NCI-H82 treated with DMSO at 0.1 percent for 48 hours (cell line): ENCODE measurements around the gene EPHA8.

ENCODE experiments used
- DNase-seq: peaks from one replicate; lab custom pipeline; 2025; ENCODE audit not compliant: unreplicated experiment; lab: John Stamatoyannopoulos, UW

EPHA8 gene

DNA sequence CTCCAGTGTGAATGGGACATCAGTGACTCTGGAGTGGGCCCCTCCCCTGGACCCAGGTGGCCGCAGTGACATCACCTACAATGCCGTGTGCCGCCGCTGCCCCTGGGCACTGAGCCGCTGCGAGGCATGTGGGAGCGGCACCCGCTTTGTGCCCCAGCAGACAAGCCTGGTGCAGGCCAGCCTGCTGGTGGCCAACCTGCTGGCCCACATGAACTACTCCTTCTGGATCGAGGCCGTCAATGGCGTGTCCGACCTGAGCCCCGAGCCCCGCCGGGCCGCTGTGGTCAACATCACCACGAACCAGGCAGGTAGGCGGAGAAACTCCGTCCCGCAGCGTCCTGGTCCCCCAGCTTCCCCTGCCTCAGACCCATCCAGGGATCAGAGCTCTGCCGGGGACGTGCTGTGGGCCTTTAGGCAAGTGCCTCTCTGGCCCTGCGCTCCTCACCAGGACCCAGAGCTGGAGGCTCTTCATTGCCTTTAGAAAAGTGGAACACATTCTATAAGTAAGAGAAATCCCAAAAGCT is 25.7 kb downstream of the EPHA8 start:
- no peak for DNase-seq

DNA sequence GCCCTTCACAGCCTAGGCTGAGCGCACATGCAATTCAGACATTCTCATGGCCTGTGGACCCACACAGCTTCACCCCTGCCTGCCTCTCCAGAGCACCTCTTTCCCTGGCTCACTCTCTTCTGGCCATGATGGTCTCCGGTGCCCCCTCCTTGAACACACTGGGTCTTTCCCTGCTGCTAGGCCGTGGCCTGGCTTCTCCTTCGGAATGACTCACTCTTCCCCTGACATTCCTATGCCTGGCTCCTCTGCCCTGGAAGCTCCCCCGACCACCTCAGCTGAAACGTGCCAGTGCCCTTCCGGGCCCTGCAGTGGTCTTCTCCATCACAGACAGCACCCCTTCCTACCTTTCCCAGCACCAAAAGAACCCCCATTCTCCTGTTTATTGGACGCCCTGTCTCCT is 28.3 kb downstream of the EPHA8 start:
- no peak for DNase-seq

DNA sequence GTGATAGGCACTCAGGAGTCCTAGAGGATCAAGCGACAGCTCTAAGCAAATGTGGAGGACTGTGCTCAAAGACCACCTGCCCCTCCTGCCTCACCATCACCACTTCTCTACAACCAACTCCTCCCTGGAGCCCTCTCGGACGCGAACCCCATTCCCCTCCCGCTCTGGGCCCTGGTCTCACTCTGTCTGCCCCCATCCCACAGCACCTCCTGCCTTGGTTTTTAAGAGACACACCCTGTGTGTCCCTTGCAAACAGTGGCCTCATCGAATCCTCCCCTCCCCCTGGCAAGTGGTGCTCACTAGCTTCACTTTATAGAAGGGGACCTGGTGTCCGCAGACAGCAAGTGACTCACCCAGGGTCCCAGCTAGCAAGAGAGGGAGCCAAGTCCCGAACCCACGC is 28.8 kb downstream of the EPHA8 start:
- no peak for DNase-seq

DNA sequence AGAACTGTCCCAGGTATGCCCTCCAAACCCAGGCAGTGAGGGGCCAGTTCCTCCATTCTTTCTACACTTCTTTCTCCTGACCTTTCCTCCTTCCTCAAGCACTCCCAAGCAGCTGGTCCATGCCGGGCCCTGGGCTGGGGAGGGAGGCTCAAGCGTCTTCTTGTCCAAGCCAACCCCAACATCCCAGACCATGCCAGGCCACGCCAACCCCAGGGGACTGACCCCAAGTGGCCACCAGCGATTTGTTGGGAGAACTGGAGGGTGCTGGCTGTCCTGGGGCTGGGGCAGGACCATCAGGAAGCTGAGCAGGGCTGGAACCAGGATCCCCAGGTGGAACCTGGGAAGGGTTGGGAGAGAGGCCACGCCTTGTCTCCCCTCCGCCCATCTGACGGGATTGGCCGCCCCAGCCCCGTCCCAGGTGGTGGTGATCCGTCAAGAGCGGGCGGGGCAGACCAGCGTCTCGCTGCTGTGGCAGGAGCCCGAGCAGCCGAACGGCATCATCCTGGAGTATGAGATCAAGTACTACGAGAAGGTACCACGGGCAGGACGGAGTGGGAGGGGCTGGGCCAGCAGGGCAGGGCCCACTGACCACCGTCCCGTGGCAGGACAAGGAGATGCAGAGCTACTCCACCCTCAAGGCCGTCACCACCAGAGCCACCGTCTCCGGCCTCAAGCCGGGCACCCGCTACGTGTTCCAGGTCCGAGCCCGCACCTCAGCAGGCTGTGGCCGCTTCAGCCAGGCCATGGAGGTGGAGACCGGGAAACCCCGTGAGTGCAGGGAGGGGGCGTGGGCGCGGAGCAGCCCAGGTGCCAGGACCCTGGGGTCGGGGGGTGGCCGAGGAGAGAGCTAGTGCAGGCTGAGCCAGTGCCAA is 29.9 kb downstream of the EPHA8 start:
- DNase-seq: no peak

DNA sequence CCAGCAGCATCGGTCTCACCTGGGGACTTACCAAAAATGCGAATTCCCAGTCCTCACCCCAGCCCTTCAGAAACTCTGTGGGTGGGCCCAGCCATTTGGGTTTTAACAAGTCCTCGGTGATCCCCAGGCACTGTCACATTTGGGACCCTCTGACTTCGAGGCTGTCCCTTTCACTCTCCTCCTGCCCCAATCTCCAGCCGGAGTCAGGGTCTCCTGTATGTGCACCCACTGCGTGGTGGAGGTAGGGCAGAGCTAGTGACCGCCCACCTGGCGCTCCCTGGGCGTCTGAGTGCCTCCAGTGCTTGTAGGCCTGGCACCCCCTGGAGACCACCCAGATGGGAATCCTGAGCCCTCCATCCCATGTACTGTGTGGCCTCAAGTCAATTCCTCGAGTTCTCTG is 31.1 kb downstream of the EPHA8 start:
- no peak for DNase-seq

DNA sequence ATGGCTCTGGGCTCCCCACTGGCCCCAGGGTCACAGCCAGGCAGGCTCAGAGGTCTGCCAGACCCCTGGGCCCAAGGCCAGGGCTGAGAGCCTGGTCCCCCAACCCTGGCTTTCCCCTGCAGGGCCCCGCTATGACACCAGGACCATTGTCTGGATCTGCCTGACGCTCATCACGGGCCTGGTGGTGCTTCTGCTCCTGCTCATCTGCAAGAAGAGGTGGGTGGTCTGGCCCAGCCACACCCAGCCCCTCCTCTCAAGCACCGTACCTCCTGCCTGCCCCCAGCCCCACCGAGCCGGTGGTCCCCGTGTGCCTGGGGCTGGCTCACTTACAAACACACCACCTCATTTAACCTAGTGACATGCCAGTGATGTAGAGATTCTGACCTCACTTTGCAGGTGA is 31.8 kb downstream of the EPHA8 start:
- no peak for DNase-seq

DNA sequence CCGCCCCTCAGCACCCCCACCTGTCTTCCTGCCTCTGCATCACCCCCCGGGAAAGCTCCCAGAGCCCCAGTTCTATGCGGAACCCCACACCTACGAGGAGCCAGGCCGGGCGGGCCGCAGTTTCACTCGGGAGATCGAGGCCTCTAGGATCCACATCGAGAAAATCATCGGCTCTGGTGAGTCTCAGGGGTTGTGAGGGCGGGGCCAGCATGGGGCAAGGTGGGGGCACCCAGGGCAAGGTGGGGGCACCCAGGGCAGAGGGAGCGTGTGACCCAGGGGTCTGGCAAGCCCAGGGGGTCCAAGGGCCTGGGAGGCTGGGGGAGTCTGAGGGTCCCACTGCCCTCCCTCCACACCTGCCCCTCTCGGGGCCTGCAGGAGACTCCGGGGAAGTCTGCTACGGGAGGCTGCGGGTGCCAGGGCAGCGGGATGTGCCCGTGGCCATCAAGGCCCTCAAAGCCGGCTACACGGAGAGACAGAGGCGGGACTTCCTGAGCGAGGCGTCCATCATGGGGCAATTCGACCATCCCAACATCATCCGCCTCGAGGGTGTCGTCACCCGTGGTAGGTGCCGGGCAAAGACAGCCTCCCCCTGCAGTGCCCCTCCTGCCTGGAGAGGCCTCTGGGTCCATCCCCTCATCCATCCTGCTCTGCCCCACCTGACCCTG is 34.1 kb downstream of the EPHA8 start:
- no peak for DNase-seq

DNA sequence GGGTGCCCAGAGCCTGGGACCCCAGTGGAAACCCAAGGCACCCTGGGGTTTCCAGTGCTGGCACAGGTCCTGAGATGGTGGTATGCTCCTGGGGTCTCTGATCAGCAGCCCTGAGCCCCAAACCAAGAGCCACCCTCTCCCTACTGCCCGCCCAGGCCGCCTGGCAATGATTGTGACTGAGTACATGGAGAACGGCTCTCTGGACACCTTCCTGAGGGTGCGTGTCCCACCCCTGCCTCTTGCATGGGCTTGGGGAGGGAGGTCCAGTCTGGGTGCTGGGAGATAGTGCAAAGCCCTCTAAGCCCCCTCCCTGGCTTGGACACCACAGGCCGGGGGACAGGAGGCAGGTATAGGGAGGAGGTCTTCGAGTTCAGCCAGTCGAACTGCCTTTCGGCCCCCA is 34.7 kb downstream of the EPHA8 start:
- no peak for DNase-seq

DNA sequence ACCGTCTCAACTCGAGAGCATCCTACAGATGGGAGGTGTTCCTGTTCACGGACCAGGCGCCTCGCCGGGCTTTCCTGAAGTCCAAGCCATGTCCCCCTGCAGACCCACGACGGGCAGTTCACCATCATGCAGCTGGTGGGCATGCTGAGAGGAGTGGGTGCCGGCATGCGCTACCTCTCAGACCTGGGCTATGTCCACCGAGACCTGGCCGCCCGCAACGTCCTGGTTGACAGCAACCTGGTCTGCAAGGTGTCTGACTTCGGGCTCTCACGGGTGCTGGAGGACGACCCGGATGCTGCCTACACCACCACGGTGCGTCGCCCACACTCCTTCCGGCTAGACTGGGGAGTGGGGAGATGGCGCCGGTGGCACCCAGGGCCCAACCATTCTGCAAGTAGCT is 35.4 kb downstream of the EPHA8 start:
- no peak for DNase-seq

DNA sequence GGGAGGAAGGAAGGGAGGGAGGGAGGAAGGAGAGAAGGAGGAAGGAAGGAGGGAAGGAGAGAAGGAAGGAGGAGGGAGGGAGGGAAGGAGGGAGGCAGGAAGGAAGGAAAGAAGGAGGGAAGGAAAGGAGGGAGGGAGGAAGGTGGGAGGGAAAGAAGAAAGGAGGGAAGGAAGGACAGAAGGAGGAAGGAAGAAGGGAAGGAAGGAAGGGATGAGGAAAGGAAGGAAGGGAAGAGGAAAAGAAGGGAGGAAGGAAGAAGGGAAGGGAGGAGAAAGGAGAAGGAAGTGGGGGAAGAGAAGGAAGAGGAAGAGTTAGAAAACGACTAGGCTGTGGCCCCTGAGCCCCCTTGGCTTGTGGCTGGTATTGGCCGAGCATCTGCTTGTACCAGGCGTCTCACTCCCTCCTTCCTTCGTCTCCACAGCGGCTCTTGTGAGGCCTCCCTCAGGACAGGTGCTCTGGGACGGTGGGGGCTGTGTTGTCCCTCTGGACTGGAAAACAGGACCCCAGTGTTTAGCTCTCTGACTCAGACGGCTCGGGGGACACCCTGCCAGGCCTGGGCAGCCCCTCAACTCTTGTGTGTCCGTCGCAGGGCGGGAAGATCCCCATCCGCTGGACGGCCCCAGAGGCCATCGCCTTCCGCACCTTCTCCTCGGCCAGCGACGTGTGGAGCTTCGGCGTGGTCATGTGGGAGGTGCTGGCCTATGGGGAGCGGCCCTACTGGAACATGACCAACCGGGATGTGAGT is 37.0 kb downstream of the EPHA8 start:
- DNase-seq: no peak

DNA sequence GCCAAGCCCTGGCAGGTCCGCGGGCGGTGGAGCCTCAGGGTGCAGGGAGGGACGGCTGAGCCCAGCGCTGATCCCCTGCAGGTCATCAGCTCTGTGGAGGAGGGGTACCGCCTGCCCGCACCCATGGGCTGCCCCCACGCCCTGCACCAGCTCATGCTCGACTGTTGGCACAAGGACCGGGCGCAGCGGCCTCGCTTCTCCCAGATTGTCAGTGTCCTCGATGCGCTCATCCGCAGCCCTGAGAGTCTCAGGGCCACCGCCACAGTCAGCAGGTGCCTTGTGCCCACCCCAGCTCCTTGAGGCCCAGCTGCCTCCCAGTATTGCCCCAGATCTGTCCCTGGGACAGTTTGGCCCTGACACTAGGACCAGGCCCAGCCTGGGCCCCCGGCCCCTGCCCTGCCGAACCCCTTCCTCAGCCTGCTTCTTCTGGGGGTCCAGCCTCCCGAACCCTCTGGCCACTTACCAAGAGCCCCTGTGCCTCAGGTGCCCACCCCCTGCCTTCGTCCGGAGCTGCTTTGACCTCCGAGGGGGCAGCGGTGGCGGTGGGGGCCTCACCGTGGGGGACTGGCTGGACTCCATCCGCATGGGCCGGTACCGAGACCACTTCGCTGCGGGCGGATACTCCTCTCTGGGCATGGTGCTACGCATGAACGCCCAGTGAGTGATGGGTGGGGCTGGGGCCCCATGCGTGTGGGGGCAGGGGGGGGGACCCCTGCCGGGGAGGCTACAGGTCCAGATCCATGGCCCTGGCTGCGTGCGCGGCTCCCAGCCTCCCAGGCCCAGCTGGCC is 37.7 kb downstream of the EPHA8 start:
- no peak for DNase-seq

DNA sequence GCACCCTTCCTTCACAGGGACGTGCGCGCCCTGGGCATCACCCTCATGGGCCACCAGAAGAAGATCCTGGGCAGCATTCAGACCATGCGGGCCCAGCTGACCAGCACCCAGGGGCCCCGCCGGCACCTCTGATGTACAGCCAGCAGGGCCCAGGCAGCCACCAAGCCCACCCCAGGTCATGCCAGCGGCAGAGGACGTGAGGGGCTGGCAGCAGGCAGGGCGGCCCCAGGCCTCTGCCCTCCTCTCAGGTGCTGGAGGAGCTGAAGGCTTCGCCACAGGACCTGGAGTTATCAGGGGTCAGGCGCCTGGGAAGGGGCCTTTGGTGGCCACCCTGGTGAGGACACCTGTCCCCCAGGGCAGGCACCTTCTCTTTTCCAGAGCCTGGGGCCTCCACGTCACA is 38.3 kb downstream of the EPHA8 start:
- no peak for DNase-seq

DNA sequence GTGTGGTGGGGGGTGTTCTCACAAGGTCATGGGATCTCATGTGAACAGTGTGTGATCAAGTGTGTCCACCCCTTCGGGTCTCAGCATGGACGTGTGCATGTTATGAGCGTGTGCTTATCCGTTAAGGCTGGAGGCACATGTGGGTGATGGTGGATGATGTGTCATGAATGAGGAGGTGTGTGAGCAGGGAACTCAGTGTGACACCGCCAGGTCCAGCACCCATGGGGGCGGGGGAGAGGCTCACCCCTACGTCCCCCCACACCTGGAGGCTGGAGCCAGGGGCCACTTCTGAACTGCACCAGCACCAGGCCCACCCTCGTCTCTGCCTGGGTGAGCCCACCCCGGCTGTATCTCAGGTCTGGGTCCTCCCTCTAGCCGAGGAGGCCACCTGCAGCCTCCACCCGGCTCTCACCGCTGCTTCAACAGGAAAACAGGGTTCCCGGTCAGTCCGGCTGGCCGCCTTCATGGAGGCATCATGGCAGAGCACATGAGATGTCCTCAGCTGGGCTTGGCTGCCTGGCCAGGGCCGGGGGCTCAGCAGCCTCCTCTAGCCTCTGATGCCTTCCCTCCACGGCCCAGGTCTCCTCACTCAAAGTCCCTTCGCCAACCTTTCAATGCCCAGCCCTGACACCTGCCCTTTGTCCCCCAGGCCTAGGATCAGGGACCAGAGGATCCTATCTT is 38.9 kb downstream of the EPHA8 start:
- no peak for DNase-seq

DNA sequence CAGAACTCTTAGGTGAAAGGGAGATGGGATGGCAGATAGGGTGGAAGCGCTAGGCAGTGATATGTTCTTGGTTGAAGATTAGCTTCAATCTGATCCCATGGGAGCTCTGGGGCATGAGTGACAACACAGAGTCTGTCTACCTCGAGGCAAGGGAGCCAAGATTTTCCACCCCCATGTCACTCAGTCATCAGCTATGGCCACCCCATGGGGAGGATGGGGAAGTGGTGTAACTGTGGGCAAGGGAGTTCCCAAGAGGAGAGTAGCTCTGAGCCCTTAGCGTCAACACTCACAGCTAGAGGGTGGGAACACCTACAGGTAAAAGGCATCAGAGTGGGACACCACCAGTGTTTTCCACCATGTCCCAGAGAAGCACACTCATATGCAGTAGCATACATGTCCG is 42.9 kb downstream of the EPHA8 start:
- peak; percentile 72 for DNase-seq

DNA sequence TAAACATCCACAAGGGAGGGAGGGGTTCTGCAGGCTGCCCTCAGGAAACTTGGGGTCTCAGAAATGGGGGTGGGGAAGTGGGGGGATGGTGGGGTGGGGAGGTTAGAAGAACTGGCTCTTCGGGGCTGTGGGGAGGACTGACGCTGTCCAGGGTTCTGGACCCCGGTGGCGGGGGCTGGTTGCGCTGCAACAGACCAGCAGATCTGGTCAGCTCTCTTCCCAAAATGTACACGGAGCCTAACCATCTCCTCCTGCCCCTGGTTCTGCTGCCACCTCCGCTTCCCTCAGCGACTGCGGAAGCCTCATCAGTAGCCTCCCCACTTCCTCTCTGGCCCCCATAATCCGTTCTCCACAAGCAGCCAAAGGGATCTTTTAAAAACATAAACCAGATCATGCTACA is 43.9 kb downstream of the EPHA8 start:
- DNase-seq: no peak

DNA sequence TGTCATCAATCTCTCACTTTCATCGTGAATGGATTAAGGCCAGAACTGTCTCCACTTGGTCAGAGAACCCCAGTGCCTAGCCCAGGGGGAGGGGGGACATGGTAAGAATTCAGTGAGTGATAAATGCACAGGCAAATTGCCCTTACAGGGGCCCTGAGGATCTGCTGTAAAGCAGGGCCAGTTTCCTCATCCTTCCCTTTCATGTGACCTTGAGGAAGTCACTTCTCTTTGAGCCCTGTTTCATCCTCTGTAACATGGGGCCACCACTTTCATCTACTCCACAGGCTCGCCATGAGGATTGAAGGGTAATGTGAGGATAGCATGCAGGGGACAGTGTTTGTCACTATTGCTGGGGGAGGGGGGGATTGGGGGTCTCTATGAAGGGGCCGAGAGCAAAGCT is 45.1 kb downstream of the EPHA8 start:
- no peak for DNase-seq

DNA sequence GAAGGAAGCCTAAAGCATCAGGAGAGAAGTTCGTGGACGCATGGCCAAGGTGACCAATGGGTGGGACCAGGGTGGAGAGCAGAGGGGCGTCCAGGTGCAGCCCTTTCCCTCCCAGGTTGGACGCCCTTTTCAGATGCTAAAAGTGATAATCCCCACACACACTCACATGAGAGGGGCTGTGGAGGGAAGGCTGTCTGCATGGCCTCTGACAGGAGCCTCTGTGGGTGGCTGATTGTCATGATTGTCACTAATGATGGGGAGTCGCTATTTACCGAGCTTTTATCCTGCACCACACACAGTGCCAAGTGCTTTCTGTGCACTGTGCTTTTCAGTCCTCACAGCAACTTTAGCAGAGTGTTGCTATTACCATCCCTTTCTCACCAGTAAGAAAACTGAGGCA is 46.0 kb downstream of the EPHA8 start:
- DNase-seq: no peak

DNA sequence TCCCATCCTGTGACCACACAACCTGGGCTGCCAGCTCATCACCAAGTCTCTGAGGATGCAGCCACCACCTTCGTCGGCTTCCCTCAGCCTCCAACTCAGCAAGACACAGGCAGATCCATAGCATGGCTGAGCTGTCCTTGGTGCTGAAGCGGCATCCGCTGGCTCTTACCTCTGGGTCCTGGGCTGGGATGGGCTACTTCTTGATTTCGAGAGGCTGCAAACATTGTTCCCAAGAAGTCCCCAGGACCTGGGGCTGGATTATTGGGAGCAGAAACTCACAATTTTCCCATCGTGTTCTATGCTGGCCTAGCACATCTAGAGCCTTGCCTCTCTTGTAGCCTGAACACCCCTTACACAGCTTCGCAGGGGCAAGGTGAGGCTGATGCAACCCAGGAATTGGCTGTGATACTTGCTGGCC is 48.2 kb downstream of the EPHA8 start:
- DNase-seq: no peak

DNA sequence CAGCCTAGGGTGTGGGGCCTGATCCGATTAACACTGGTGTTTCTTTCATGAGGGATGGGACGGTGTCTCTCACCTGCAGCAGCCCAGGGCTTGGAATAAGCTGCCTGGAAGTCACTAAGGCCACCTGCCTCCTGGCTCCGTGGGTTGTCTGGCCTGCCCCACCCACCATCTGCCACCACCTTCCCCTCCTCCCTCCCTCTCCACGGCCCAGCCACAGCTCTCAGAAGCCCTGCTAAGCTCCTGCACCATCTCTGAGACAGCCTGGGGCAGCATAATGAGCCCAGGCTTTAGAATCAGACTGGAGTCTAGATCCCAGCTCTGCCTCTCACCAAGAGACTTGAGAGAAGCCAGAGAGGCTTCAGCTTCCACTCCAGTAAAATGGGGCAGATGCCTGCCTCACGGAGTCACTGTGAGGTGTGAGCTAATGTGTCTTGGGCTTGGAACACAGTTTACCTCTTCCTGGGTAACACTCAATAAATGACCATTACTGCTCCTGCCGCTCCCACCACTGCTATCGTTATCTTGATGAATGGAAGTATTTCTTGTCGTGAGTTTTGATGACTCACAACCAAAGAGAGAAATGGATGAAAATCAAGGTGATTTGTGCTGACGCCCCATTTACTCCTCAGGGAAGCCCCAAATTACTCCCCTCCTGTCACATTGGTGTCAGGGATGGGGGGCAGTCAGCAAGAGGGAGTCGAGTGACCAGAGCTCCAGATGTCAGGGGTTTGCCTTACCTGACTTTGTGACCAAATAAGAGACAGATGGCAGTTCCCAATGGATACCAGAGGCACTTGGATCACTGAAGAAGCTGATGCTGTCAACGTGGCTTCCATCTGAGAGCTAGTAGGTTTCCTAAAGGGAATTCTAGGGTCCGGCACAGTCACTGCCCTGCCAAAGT is 49.6 kb downstream of the EPHA8 start:
- DNase-seq: peak; percentile 95
